ENCODE measurements around the gene NOD2. TPM values are rescaled to one million over a fixed set of nuclear protein-coding genes. Genes with fewer than 3 reads are reported as not detected.

The NOD2 gene
- total and polyA plus RNA-seq, 2 of the 13 experiments (the other 11 are each of a cell fraction or from before 2014, with no cell fraction given) = 0.27 to 0.81 TPM

- no peak for TF ChIP-seq HNF4A (CRISPR knock-in tag; IDR thresholded peaks at IDR 0.05)
- no peak for TF ChIP-seq ARID2 (CRISPR knock-in tag; IDR thresholded peaks at IDR 0.05; ENCODE audit: borderline replicate concordance)
- no peak for TF ChIP-seq TP53 (CRISPR knock-in tag; conservative IDR thresholded peaks at IDR 0.05)
- TF ChIP-seq RBAK (CRISPR knock-in tag; IDR thresholded peaks at IDR 0.05) = no peak
- TF ChIP-seq SKI (IDR thresholded peaks at IDR 0.05; ENCODE audit: partially characterized antibody) = no peak
- no peak for TF ChIP-seq LRRFIP1 (CRISPR knock-in tag; conservative IDR thresholded peaks at IDR 0.05)
- 0 out of 2 replicates have a peak, but pooled peaks have one; percentile 10 for TF ChIP-seq ZBTB14 (CRISPR knock-in tag; IDR thresholded peaks at IDR 0.05)
- no peak for TF ChIP-seq ZKSCAN5 (CRISPR knock-in tag; IDR thresholded peaks at IDR 0.05)
- no peak for TF ChIP-seq IRX3 (CRISPR knock-in tag; IDR thresholded peaks at IDR 0.05; ENCODE audit: borderline replicate concordance, low read depth)
- no peak for TF ChIP-seq NBN (conservative IDR thresholded peaks at IDR 0.05)
- TF ChIP-seq ELK4 (CRISPR knock-in tag; IDR thresholded peaks at IDR 0.05; ENCODE audit: borderline replicate concordance) = no peak
- no peak for TF ChIP-seq RFX3 (CRISPR knock-in tag; IDR thresholded peaks at IDR 0.05)
- TF ChIP-seq KDM1A (CRISPR knock-in tag; IDR thresholded peaks at IDR 0.05) = no peak
- no peak for TF ChIP-seq SP5 (CRISPR knock-in tag; IDR thresholded peaks at IDR 0.05; ENCODE audit: borderline replicate concordance, low read depth)
- no peak for TF ChIP-seq ZNF737 (CRISPR knock-in tag; IDR thresholded peaks at IDR 0.05; ENCODE audit: borderline replicate concordance)
- TF ChIP-seq MLLT10 (CRISPR knock-in tag; IDR thresholded peaks at IDR 0.05) = no peak
- TF ChIP-seq TAF1 (CRISPR knock-in tag; IDR thresholded peaks at IDR 0.05) = no peak
- no peak for TF ChIP-seq STAT5B (CRISPR knock-in tag; IDR thresholded peaks at IDR 0.05)
- peak; percentile 87 for TF ChIP-seq ZNF280D (CRISPR knock-in tag; IDR thresholded peaks at IDR 0.05)
- TF ChIP-seq ZNF740 (CRISPR knock-in tag; IDR thresholded peaks at IDR 0.05) = no peak
- TF ChIP-seq MIER2 (CRISPR knock-in tag; IDR thresholded peaks at IDR 0.05) = no peak
- no peak for TF ChIP-seq CAMTA2 (CRISPR knock-in tag; IDR thresholded peaks at IDR 0.05; ENCODE audit: borderline replicate concordance)
- no peak for TF ChIP-seq ZIK1 (CRISPR knock-in tag; IDR thresholded peaks at IDR 0.05; ENCODE audit: borderline replicate concordance, low read depth)
- TF ChIP-seq ZNF549 (CRISPR knock-in tag; IDR thresholded peaks at IDR 0.05) = no peak
These were observed 28.1 kb upstream of the NOD2 start (continued) for GRCh38 chr16:50665128-50665878.

All from HepG2 (cell line).